HEK293T (cell line): ENCODE data around the gene FOXP2.

Experiments
- FOXK2 ChIP-seq: fragments of 450-650 bp; IDR thresholded peaks from 2 replicates; pipeline ENCODE4 v1.6.1; 2016; ENCODE audit warnings: mild to moderate bottlenecking
- PKNOX1 ChIP-seq: fragments of 450-650 bp; IDR thresholded peaks from 2 replicates; pipeline ENCODE4 v1.6.1; 2016
- SP1 ChIP-seq: fragments of 450-650 bp; IDR thresholded peaks from 2 replicates; pipeline ENCODE4 v1.6.1; 2017

GRCh38 chr7:114656466-114656865, 241.9 kb downstream of the FOXP2 start:
- TF ChIP-seq FOXK2: no peak
- TF ChIP-seq SP1: no peak
- TF ChIP-seq PKNOX1: no peak
